Tibial nerve (tissue), 4 donors: Measurements from ENCODE around the gene FIP1L1. TPM values are rescaled to one million over a fixed set of nuclear protein-coding genes. Genes with fewer than 3 reads are reported as not detected.

Source experiments
- DNase-seq, 2 donors: peaks; one replicate each; pipeline ENCODE4 v3.0.0-alpha.2; 2019; ENCODE audit warnings: low spot score in 2 of 2
- H3K27ac ChIP-seq, 4 donors: fragments of 200-600 bp; sonication (generic) in 3 of 4; one replicate each; pipeline ENCODE4 v1.5.1; 2017 to 2019; ENCODE audit warnings: mild to moderate bottlenecking in 1 of 4
- H3K27me3 ChIP-seq, 2 donors: fragments of 200-600 bp; sonication (generic) in 1 of 2; one replicate each; pipeline versions ENCODE4 v1.5.1 to v1.6.0; 2017 to 2019
- H3K36me3 ChIP-seq, 3 donors: fragments of 200-600 bp; sonication (generic); one replicate each; pipeline ENCODE4 v1.5.1; 2018 to 2019
- H3K4me1 ChIP-seq, 4 donors: fragments of 200-600 bp; sonication (generic) in 3 of 4; one replicate each; pipeline ENCODE4 v1.5.1; 2017 to 2019
- H3K4me3 ChIP-seq, 4 donors: fragments of 200-600 bp; sonication (generic) in 3 of 4; one replicate each; pipeline ENCODE4 v1.5.1; 2017 to 2019; ENCODE audit warnings: mild to moderate bottlenecking in 1 of 4, moderate library complexity in 1 of 4
- H3K9me3 ChIP-seq, 4 donors: fragments of 200-600 bp; sonication (generic) in 3 of 4; one replicate each; pipeline ENCODE4 v1.5.1; 2017 to 2019
- EP300 ChIP-seq, 2 donors: sonication (generic); formaldehyde crosslinking; IDR thresholded peaks; one replicate each; pipeline ENCODE4 v1.6.1; 2017; ENCODE audit warnings: antibody characterized with exemption in 2 of 2, mild to moderate bottlenecking in 1 of 2
- POLR2A ChIP-seq, 2 donors: fragments of 450-650 bp; IDR thresholded peaks; one replicate each; pipeline ENCODE4 v1.6.1; 2017; ENCODE audit warnings: antibody characterized with exemption in 2 of 2, mild to moderate bottlenecking in 2 of 2, moderate library complexity in 2 of 2
- WGBS, 2 donors: methylation state at CpG; one replicate each; pipeline ENCODE4 v1.1.5; 2018; 5-methylcytosine and 5-hydroxymethylcytosine counted together
- total RNA-seq, 4 donors: library from RNA; depleted of rRNA; stranded (reverse); fragments of >200 nt; gene quantifications; one replicate each; pipeline ENCODE4 v1.1.0, GENCODE V29; 2016
- TF ChIP-seq, protein P1 (sequence below), 5 experiments: fragments of 200-600 bp in 3 of 5; fragments of 450-650 bp in 2 of 5; sonication (generic) in 3 of 5; IDR thresholded peaks; one replicate each; pipeline ENCODE4 v1.5.1; 2016 to 2019; ENCODE audit warnings: antibody characterized with exemption in 5 of 5, mild to moderate bottlenecking in 3 of 5, moderate library complexity in 2 of 5

FIP1L1 gene
- total RNA-seq, 4 donors from 2014 or later = 43.2 to 56.4 (median 51.8) TPM

DNA sequence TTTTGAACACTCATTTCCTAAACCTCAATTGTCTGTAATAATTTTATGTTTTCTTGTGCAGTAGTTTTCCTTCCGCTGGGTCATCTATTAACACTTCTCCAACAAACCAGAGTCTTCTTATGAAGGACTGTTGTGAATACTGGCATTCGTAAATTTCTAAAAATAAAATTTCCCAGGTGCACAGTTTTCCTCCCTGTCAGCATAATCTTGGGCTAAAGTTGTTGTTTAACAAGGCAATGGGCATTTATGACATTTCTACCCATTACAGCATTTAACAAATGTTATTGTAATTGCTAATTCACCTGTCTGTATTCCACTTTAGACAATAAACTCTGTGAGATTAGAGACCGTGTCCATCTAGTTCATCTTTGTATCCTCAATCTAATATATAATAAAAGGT lies 12.8 kb upstream of the FIP1L1 start:
- Histone ChIP-seq H3K4me3 (peak overlapping the region in 3 of 4 donors; percentile 82 to 93 (median 85)), H3K9me3 (no peaks in the 10 kb centered on the region), H3K4me1 (peaks cover 0 to 47% (median 20%) of the 10 kb centered on the region in 4 donors), H3K36me3 (no peaks in the 10 kb centered on the region), H3K27me3 (peaks cover 0 to 16% of the 10 kb centered on the region in 2 donors), H3K27ac (no peak overlapping the region)
- TF ChIP-seq POLR2A (IDR thresholded peaks at IDR 0.05) (no peak), EP300 (IDR thresholded peaks at IDR 0.05) (no peak)
- TF ChIP-seq, protein P1, sequence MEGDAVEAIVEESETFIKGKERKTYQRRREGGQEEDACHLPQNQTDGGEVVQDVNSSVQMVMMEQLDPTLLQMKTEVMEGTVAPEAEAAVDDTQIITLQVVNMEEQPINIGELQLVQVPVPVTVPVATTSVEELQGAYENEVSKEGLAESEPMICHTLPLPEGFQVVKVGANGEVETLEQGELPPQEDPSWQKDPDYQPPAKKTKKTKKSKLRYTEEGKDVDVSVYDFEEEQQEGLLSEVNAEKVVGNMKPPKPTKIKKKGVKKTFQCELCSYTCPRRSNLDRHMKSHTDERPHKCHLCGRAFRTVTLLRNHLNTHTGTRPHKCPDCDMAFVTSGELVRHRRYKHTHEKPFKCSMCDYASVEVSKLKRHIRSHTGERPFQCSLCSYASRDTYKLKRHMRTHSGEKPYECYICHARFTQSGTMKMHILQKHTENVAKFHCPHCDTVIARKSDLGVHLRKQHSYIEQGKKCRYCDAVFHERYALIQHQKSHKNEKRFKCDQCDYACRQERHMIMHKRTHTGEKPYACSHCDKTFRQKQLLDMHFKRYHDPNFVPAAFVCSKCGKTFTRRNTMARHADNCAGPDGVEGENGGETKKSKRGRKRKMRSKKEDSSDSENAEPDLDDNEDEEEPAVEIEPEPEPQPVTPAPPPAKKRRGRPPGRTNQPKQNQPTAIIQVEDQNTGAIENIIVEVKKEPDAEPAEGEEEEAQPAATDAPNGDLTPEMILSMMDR (IDR thresholded peaks at IDR 0.05) = no peak
- 41 to 43% methylated on average over 3 of the region's 3 CpGs for WGBS, 2 donors
- no peak for DNase-seq

DNA sequence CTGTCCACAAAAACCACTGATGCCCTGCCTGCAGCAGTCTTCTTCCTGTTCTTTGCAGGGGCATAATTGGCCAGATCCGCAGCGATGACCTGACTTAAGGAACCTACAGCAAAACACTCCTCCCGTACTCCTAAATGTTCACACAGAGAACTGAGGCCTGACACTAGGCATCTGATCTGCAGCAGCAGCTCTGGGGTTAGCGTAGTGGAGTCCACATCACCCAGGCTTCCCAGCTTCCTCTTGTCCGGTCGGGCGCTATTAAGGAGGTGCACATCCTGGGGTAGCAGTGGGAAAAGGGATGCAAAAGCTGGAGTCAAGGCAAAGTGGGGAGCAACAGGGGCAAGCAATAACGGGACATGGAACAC lies 12.3 kb upstream of the FIP1L1 start:
- Histone ChIP-seq H3K27ac (peak overlapping the region in 2 of 4 donors; percentile 76 to 82), H3K4me1 (peaks cover 0 to 47% (median 20%) of the 10 kb centered on the region in 4 donors), H3K4me3 (peak overlapping the region; percentile 75 to 93 (median 84)), H3K27me3 (peaks cover 0 to 16% of the 10 kb centered on the region in 2 donors), H3K36me3 (no peaks in the 10 kb centered on the region), H3K9me3 (no peaks in the 10 kb centered on the region)
- 0 to 1% methylated on average over 8 of the region's 8 CpGs for WGBS, 2 donors
- TF ChIP-seq, protein P1 (IDR thresholded peaks at IDR 0.05) = no peak
- no peak for TF ChIP-seq EP300 (IDR thresholded peaks at IDR 0.05)
- TF ChIP-seq POLR2A (IDR thresholded peaks at IDR 0.05) = no peak
- no peak for DNase-seq

DNA sequence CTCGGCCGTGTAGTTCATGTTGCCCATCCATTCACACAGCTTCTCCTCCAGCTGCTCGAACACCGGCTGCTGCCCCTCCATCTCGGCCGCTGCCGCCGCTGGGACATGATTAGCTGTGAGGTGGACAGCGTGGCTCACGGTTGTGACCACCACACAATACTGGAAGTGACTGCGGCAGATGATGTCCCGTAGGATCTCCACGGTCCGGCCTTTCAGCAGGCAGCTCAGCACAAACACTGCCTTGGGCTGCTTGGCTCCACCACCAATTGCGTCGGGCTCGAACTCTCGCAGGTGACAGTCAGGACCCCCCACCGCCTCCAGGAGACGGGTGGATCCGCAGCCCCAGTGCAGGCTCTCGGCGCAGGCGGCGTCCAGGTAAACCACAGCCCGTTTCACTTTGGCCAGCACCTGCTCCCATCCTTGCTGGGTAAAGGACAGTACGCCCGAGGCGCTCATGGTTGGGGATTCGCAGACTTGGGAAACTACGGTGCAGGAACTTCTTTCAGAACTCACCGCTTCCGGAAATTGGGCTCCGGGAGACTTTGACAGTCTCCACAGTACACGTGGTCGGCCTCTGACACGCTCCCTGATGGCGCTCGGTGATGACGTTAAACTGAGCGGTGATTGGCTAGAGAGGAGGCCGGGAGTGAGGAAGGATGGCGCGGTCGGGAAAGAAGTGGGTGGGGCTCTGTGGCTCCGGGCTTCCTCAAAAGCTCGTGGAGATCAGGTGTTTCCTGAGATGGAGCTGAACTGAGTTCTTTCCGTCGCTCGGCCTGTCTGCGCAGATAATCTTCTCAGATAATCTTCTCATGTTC lies 11.7 kb upstream of the FIP1L1 start, which contains the start of gene SCFD2:
Gene SCFD2, minus strand, starts transcription at position 576 of the 815 bp plus-strand sequence.
- WGBS, 2 donors = 1 to 2% methylated on average over 37 to 48 of the region's 51 CpGs
- Histone ChIP-seq H3K36me3 (no peaks in the 10 kb centered on the region), H3K27ac (peak within 1 kb of the TSS in 3 of 4 donors; percentile 56 to 82 (median 76)), H3K4me3 (peak within 1 kb of the TSS; percentile 75 to 93 (median 84)), H3K27me3 (peaks cover 0 to 20% of the 10 kb centered on the region in 2 donors), H3K4me1 (peaks cover 0 to 47% (median 20%) of the 10 kb centered on the region in 4 donors), H3K9me3 (no peaks in the 10 kb centered on the region)
- peak; percentile 98 to 100 for DNase-seq
- TF ChIP-seq, protein P1 (IDR thresholded peaks at IDR 0.05) = no peak
- TF ChIP-seq EP300 (IDR thresholded peaks at IDR 0.05) (peak; percentile 79 to 83), POLR2A (IDR thresholded peaks at IDR 0.05) (peak in 1 of 2 donors; percentile 52)

DNA sequence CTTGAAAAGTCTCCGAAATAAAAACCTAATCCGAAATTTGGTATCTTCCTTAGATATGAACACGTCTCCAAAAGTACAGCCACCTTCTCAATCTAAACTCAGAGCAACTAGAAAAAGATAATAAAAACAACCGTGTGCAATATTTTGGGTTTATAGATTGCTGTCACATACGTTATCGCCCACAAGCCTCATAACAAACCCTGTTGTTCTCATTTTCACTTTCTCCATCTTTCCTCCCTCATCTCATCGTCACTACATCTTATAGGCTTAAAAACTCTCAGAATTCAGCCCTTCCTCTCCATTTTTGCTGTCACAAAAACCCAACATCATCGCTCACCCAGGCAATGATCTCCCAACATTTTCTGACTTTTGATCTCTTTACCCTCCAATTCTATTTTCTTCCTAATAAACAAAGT lies 11.1 kb upstream of the FIP1L1 start:
- H3K36me3 ChIP-seq = no peaks in the 10 kb centered on the region
- no peaks in the 10 kb centered on the region for H3K9me3 ChIP-seq
- H3K4me1 ChIP-seq = peaks cover 0 to 46% (median 20%) of the 10 kb centered on the region in 4 donors
- TF ChIP-seq EP300 (IDR thresholded peaks at IDR 0.05) = peak in 1 of 2 donors; percentile 0
- TF ChIP-seq, protein P1 (IDR thresholded peaks at IDR 0.05) = no peak
- H3K4me3 ChIP-seq = peak overlapping the region; percentile 75 to 93 (median 84)
- WGBS, 2 donors = 13 to 20% methylated on average over 8 of the region's 8 CpGs
- H3K27me3 ChIP-seq = peaks cover 0 to 20% of the 10 kb centered on the region in 2 donors
- no peak for DNase-seq
- H3K27ac ChIP-seq = peak overlapping the region in 3 of 4 donors; percentile 56 to 82 (median 76)

DNA sequence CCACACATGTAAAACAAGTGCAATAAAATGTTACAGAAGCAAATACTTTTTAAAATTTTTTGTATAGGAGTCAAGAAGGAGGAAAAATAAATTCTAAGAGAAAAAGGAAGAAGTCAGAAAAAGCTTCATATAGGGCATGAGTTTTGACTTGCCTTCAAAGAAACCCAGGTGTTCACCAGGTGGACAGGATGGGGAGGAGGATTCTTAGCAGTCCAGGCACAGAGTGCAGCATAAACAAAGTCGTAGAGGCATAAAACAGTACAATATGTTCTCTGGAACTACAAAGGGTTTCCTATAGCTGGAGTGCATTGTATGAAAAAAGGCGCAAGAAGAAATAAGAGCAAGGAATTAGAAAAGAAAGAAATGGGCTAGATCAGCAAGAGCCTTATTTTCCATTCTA lies 9.7 kb upstream of the FIP1L1 start:
- peaks cover 0 to 20% of the 10 kb centered on the region in 2 donors for H3K27me3 ChIP-seq
- WGBS, 2 donors = 61 to 71% methylated on average over 2 of the region's 2 CpGs
- H3K36me3 ChIP-seq = no peaks in the 10 kb centered on the region
- TF ChIP-seq, protein P1 (IDR thresholded peaks at IDR 0.05) = no peak
- no peak for TF ChIP-seq POLR2A (IDR thresholded peaks at IDR 0.05)
- TF ChIP-seq EP300 (IDR thresholded peaks at IDR 0.05) = no peak
- DNase-seq = no peak
- no peaks in the 10 kb centered on the region for H3K9me3 ChIP-seq
- no peak overlapping the region for H3K4me3 ChIP-seq
- H3K4me1 ChIP-seq = peaks cover 0 to 32% (median 16%) of the 10 kb centered on the region in 4 donors
- no peak overlapping the region for H3K27ac ChIP-seq
